Measurements from ENCODE around the gene ISCU. TPM values are rescaled to one million over a fixed set of nuclear protein-coding genes. Genes with fewer than 3 reads are reported as not detected.

The ISCU gene
- total RNA-seq, 4 donors from 2014 or later = 121 to 146 (median 138) TPM

- no peak overlapping the region for H3K27ac ChIP-seq
- no peak for DNase-seq
- no peak overlapping the region for H3K4me3 ChIP-seq
- H3K36me3 ChIP-seq = no peaks in the 10 kb centered on the region
- H3K9me3 ChIP-seq = no peaks in the 10 kb centered on the region
- no peaks in the 10 kb centered on the region for H3K27me3 ChIP-seq
- H3K4me1 ChIP-seq = no peaks in the 10 kb centered on the region
- no peak for TF ChIP-seq POLR2A (IDR thresholded peaks at IDR 0.05)
- no peak for TF ChIP-seq CTCF (IDR thresholded peaks at IDR 0.05)
Observed at GRCh38 chr12:108610856-108611605, 48.6 kb downstream of the ISCU start.

- Histone ChIP-seq H3K4me3 (no peak overlapping the region), H3K36me3 (no peaks in the 10 kb centered on the region), H3K27ac (no peak overlapping the region), H3K4me1 (peaks cover 0 to 4% (median 2%) of the 10 kb centered on the region in 4 donors), H3K27me3 (no peaks in the 10 kb centered on the region), H3K9me3 (no peaks in the 10 kb centered on the region)
- TF ChIP-seq CTCF (IDR thresholded peaks at IDR 0.05) (peak; percentile 13 to 47 (median 30)), POLR2A (IDR thresholded peaks at IDR 0.05) (no peak)
- DNase-seq = peak in 2 of 3 donors; percentile 61 to 69
Observed at GRCh38 chr12:108611884-108612415, 49.6 kb downstream of the ISCU start.

- Histone ChIP-seq H3K27ac (no peak overlapping the region), H3K36me3 (no peaks in the 10 kb centered on the region), H3K4me3 (no peak overlapping the region), H3K27me3 (no peaks in the 10 kb centered on the region), H3K4me1 (peaks cover 0 to 13% (median 10%) of the 10 kb centered on the region in 4 donors), H3K9me3 (no peaks in the 10 kb centered on the region)
- TF ChIP-seq POLR2A (IDR thresholded peaks at IDR 0.05) (no peak), CTCF (IDR thresholded peaks at IDR 0.05) (no peak)
- DNase-seq = no peak
Observed at GRCh38 chr12:108612788-108613282, 50.4 kb downstream of the ISCU start.

DNA sequence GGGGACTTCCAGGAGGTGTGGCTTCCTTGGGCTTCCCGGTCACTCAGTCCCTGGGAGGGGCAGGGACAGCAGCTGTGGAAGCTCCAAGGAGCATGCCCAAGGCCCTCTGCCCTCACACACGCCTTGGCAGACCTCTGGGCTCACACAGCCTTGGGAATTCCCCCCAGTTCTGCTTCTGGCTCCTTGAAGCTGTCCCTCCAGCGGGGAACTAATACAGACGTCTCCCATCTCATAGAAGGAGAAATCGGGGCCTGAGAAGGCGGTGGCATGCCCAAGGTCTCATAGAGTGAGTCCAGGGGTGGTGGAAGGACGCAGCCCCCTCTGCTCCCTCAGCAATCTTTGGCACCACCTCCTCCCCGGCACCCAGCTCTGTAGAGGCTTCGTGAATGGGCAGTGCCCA lies 51.2 kb downstream of the ISCU start:
- Histone ChIP-seq H3K27ac (peak overlapping the region in 1 of 4 donors; percentile 46), H3K27me3 (no peaks in the 10 kb centered on the region)
- no peak for DNase-seq

DNA sequence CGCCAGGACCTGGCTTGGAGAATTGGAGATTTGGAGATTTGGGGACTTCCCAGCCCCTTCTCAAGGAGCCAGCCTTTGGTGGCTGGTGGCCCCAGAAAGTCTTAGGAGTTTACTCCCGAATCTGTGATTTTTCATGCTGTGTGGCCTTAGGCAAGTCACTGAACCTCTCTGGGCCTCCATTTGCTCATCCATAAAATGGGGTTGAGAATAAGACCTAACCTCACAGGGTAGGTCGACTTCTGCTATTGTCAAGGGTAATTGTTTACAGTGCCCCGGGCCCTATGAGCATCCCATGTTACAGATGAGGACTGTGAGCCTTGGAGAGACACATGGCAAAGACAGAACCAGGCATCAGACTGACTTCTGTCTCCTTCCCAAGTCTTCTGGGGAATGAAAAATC lies 51.6 kb downstream of the ISCU start:
- no peaks in the 10 kb centered on the region for H3K9me3 ChIP-seq
- H3K27me3 ChIP-seq = no peaks in the 10 kb centered on the region
- no peak overlapping the region for H3K4me3 ChIP-seq
- TF ChIP-seq CTCF (IDR thresholded peaks at IDR 0.05) (no peak), POLR2A (IDR thresholded peaks at IDR 0.05) (no peak)
- H3K36me3 ChIP-seq = no peaks in the 10 kb centered on the region
- DNase-seq = no peak
- peaks cover 0 to 17% (median 12%) of the 10 kb centered on the region in 4 donors for H3K4me1 ChIP-seq
- H3K27ac ChIP-seq = peak overlapping the region in 1 of 4 donors; percentile 46

More for the DNA sequence above, 51.2 kb downstream of the ISCU start:
- no peak for TF ChIP-seq CTCF (IDR thresholded peaks at IDR 0.05)
- TF ChIP-seq POLR2A (IDR thresholded peaks at IDR 0.05) = no peak
- Histone ChIP-seq H3K4me3 (no peak overlapping the region), H3K9me3 (no peaks in the 10 kb centered on the region), H3K36me3 (no peaks in the 10 kb centered on the region), H3K4me1 (peaks cover 0 to 17% (median 12%) of the 10 kb centered on the region in 4 donors)
